GM18868 (cell line): ENCODE results near the gene ERG.

Source experiments
- ATAC-seq: cut with Tn5 transposase; IDR thresholded peaks from one replicate; pipeline ENCODE4 v1.9.1; 2021; ENCODE audit warnings: mild to moderate bottlenecking, moderate library complexity; ENCODE audit not compliant: unreplicated experiment

The ERG gene

DNA sequence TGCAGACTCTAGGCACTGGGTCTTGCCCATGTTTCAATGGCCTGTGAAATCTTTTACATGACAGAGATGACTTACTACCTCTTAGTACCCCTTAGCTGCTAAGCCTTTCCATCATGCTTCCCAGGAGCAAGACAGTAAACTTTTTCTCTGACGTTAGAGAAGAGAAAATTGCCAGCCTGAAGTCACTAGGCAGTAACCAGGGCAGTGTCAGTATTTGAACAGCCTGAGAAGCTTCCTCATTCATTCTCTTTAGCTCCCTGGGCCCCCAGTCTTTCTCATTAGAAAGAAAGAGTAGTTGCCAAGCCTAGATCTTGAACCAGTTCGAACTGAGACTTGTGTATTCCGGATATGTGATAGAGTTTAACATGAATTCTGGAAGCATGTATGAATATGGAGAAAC lies 99.2 kb downstream of the ERG start:
- no peak for ATAC-seq

DNA sequence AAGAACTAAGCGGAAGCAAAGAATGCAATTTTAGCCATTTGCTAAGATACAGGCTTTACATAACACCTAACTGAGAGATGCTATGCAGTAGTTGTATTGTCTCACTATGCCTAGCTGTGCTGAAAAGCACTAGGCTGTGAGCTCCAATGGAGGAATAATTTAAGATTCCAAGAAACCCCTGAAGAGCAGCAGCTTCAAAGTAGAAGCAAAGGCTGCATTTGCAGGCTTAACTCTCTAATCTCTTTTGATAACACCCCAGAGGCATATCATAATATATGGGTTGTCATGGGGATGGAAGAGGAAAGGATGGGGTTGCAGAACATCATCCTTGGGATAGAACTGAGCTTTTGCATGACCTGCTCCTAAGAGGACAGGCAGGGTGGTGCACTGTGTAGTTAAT lies 102.0 kb downstream of the ERG start:
- ATAC-seq = no peak

DNA sequence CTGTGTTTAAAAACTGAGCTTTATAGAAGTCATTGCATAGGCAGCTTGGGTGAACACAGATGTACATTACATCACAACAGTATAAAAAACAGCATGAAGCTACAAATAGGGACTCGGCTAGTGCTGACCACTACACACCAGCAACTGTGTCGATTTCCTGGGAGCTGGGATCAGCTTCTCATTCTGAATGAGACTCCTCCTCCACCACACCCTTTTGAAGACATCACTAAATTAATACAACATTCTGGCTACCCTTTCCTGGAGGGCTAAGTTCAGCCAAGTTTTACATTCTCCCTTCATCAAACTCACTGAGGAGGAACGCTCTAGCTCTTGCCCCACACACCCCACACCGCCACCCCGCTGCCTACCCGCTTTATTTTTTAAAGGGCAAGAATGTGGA lies 102.7 kb downstream of the ERG start:
- ATAC-seq = no peak

GRCh38 chr21:38392661-38393060 lies 105.6 kb downstream of the ERG start:
- no peak for ATAC-seq

GRCh38 chr21:38389896-38390295 lies 108.4 kb downstream of the ERG start:
- no peak for ATAC-seq

DNA sequence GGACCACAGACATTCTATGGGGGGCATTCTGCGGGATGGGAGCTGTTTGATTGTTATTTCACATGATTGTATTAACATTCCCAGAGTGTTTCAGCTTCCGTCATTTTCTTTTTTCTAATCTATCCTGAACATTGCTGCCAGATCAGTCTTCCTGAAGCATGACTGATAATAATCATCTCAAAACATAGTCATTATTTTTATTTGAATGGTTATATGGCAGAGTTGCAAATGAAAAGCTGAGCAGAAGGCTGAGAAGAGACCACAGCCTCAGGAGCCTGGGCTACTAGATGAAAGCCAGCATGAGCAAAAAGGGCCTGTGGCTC lies 109.0 kb downstream of the ERG start:
- ATAC-seq = no peak

- no peak for ATAC-seq
Measured at GRCh38 chr21:38388647-38389353, 109.5 kb downstream of the ERG start.

DNA sequence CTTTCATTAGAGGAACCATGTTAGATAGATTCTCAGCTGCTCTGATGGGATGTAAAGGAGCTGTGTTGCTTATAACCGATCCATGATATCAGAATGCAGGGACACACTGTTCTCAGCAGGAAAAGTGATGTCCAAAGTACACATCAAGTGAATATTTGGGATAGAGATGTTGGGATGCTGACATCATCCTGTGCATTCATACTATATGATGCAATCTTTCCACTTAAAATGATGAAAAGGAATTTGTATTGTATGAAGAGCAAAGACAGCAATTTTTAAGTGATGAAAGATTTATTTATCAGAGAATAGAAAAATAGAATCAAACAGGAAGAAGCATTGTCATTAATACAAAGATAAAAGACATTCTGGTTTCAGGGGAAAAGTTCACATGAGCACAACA lies 110.1 kb downstream of the ERG start:
- ATAC-seq = no peak

- ATAC-seq = no peak
Measured at GRCh38 chr21:38386967-38387366, 111.3 kb downstream of the ERG start.

DNA sequence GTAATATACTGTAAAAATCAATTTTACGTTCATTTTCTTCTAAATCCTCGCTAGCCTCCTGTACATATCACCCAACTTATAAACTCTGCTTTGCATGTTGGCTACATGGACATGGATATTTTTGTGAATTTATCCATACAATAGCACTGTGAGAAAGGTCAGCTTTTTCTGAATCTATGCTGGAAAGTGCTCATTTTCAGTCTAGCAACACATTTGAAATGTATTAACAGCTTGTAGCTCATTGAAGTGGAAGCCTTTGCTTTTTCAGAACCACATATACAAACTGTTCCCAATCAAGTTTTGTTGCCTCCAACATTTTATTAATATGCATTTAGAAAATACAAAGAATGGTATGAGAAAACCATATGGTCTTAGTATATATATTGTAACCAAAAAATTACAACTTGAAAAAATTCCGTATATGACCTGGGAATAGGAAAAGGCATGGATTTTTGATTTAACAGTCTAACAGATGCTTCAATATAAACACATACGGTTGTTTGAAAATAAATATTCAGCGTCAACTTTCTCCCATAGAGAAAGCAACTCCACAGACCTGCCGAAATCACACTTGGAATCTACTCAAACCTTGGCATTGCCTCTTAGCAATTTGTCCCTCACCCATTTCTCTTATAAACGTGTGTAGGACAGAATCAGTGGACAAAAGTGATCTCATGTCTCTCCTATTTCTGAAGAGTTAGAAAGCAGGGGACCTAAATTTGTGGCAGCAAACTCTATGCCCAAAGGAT lies 112.7 kb downstream of the ERG start:
- ATAC-seq = no peak

DNA sequence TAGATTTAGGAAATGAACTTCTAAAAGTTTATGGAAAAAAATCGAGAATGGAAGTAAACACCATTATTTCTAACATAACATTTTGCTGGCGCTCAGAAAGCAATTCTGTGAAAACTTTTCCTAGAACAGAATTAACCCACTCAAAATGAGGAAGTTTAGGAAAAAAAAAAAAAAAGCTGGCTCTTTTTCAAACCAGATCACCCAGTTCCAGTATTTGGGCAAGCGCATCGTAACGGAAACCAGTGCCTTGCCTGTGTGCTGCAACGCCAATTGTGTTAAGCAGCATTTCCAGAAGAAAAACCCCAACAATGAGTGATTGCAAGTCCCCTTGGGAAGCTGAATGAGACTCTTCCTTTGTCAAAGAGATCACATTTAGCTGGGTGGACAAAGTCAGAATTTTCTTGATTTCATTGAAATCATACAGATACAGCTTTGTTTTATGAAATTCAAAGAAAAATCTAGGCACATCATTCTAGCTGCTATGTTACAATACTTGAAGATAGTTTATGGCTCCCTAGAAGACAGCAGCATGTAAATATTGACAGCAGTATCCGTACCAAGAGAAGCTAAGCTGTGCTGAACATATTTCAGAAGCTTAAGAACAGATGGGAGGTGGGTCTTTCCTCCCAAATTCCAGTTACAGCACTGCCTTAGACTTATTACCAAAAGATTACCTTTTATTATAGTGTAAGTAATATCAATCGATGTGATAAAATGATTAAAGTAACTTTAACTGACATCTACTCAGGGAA lies 113.4 kb downstream of the ERG start:
- no peak for ATAC-seq

DNA sequence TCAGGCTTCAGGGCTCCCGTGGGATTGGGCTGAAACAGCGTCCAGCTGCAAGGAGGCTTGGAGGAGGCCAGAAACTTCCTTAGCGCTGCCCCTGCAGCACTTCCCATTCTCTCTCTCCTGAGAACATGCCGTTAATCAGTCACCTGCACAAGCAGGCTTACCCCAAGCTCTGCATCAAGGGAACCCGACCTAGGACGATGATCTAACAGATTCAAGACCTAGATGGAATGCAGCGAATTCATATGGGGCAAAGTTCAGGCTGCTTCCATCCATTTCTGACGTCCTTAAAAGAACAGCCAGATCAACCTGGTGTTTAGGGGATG lies 114.1 kb downstream of the ERG start:
- no peak for ATAC-seq

- no peak for ATAC-seq
Measured at GRCh38 chr21:38383411-38384237, 114.7 kb downstream of the ERG start.

DNA sequence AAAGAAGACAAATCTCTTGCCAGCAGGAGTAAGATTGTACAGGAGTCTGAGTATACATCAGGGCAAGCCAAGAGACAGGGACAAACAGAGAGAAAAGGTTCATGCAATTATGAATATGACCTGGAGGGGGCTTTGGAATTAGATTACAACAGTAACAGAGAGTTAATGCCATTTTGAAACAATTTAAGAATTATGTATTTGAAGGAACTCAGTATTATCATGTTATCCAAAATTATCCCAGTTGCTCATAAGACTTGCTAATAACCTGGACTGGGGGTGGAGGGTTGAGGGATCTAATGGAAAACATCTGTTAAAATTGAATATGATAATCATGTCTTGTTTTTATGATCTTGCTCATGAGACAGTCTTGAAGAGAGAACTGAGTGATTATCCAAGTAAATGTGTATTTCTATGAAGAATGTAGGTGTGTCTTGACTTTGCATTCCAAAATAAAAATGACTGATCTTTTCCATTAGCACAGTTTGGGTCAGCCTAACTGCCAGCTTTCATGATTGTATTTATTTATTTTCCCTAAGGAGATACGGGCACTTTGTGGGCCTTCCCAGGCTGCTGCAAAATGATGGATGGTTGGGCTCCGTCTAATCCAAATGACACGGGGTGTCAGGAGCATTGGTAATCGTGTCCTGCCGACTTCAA lies 117.7 kb downstream of the ERG start:
- no peak for ATAC-seq

- no peak for ATAC-seq
Measured at GRCh38 chr21:38379147-38379546, 119.1 kb downstream of the ERG start.

GRCh38 chr21:38377165-38378088 lies 120.8 kb downstream of the ERG start:
- ATAC-seq = no peak

DNA sequence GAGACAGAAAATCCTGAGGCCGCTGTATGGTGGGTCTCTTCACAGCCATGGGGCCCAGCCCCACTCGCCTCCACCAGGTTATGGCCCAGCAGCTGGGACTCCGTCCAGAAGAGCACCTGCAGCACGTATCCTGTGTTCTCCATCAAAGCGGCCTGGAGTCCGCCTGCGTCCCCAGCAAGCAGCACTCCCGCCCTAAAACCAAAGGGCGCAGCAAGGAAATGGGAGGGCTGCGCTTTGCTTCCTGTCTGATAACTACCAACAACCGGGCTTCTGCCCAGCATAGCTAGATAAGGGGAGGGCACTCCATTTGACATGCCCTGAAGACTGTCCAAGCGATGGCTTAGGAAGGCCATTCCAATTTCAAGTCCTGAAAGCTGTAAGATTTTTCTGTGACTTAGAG lies 121.6 kb downstream of the ERG start:
- no peak for ATAC-seq

DNA sequence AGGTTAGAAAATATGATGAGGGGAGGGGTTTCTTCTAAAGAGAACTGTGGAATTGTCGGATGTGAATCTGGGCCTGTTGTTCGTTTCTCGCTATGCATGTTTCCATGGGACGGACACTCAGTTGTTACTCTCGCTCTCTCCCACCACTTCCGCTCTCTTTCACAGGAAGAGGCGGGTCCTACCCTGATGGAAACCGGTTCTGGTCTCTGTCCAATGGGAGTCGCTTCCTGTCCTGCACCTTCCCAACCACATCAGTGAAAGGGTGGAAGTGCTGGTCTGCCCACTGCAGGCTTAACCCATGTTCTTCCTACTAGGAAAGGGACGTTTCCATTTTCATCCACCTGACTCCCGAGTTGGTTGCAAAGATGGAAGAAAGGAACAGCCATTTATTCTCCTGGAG lies 122.0 kb downstream of the ERG start:
- ATAC-seq = no peak

DNA sequence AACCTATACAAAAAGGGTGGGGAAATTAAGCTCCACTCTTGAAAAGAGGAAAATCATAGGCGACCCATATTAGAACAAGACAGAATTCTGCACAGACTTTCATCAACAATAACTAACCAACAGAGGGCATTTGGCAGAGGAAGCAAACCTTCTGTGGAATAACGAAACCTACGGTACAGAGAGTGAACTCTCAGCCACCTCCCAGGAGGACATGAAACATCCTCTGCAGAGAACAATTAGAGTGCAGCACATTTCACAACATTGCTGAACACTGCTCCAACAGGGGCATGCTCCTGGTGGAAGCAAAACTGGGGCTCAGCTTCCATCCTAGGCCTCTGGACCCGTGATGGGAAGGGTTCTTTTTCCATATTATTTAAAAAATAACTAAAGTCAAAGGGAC lies 130.6 kb downstream of the ERG start:
- no peak for ATAC-seq

- ATAC-seq = no peak
Measured at GRCh38 chr21:38365521-38365920, 132.8 kb downstream of the ERG start.
